ENCODE data around the gene ASB13.

Gene ASB13

GRCh38 chr10:5600908-5601307 is 65.5 kb downstream of the ASB13 start:
- Histone ChIP-seq H3K4me1 (ENCODE audit: low read length) (peaks cover 7% of the 10 kb centered on the region; the same call in 1 of the 2 replicates), H3K27ac (ENCODE audit: low read length) (no peak overlapping the region), H3K4me2 (ENCODE audit: low read depth, low read length) (no peak overlapping the region), H3F3A (ENCODE audit: insufficient read depth, low read length) (no peaks in the 10 kb centered on the region), H3K9ac (ENCODE audit: low read length) (no peak overlapping the region), H3K9me3 (replicated peaks; ENCODE audit: insufficient read depth, low read length) (no peaks in the 10 kb centered on the region), H3K27me3 (replicated peaks; ENCODE audit: insufficient read depth, low read length) (no peaks in the 10 kb centered on the region), H3K36me3 (replicated peaks; ENCODE audit: insufficient read depth, low read length) (no peaks in the 10 kb centered on the region), H3K79me2 (ENCODE audit: low read length) (no peaks in the 10 kb centered on the region), H2AFZ (ENCODE audit: low read length) (no peak overlapping the region), H3K4me3 (ENCODE audit: low read length) (no peak overlapping the region), H4K20me1 (ENCODE audit: insufficient read depth, low read length) (no peaks in the 10 kb centered on the region), H3K9me2 (replicated peaks; ENCODE audit: insufficient read depth, low read length) (no peaks in the 10 kb centered on the region)
- no peak for DNase-seq
- TF ChIP-seq EZH2phosphoT487 (IDR thresholded peaks at IDR 0.05; ENCODE audit: low read length) (no peak), CTCF (IDR thresholded peaks at IDR 0.05; ENCODE audit: low read length) (no peak), EZH2 (optimal IDR thresholded peaks at IDR 0.05; ENCODE audit: low read depth, low read length) (no peak)

- H3K36me3 ChIP-seq (replicated peaks; ENCODE audit: insufficient read depth, low read length), result no peaks in the 10 kb centered on the region
- no peak overlapping the region for H3K4me3 ChIP-seq (ENCODE audit: low read length)
- no peak for TF ChIP-seq EZH2phosphoT487 (IDR thresholded peaks at IDR 0.05; ENCODE audit: low read length)
- no peak for TF ChIP-seq CTCF (IDR thresholded peaks at IDR 0.05; ENCODE audit: low read length)
- TF ChIP-seq EZH2 (optimal IDR thresholded peaks at IDR 0.05; ENCODE audit: low read depth, low read length), result no peak
- H3K9me3 ChIP-seq (replicated peaks; ENCODE audit: insufficient read depth, low read length), result no peaks in the 10 kb centered on the region
- H3K27ac ChIP-seq (ENCODE audit: low read length), result no peak overlapping the region
- H3K79me2 ChIP-seq (ENCODE audit: low read length), result no peaks in the 10 kb centered on the region
- H3K4me1 ChIP-seq (ENCODE audit: low read length), result peaks cover 7% of the 10 kb centered on the region; the same call in 1 of the 2 replicates
- no peak overlapping the region for H2AFZ ChIP-seq (ENCODE audit: low read length)
- no peaks in the 10 kb centered on the region for H3F3A ChIP-seq (ENCODE audit: insufficient read depth, low read length)
- no peaks in the 10 kb centered on the region for H3K27me3 ChIP-seq (replicated peaks; ENCODE audit: insufficient read depth, low read length)
- H4K20me1 ChIP-seq (ENCODE audit: insufficient read depth, low read length), result no peaks in the 10 kb centered on the region
- DNase-seq, result no peak
- no peak overlapping the region for H3K9ac ChIP-seq (ENCODE audit: low read length)
- no peak overlapping the region for H3K4me2 ChIP-seq (ENCODE audit: low read depth, low read length)
- H3K9me2 ChIP-seq (replicated peaks; ENCODE audit: insufficient read depth, low read length), result no peaks in the 10 kb centered on the region
Observed at GRCh38 chr10:5599613-5600520, 66.5 kb downstream of the ASB13 start.

- H3F3A ChIP-seq (ENCODE audit: insufficient read depth, low read length), result no peaks in the 10 kb centered on the region
- peaks cover 4% of the 10 kb centered on the region; the same call in 1 of the 2 replicates for H3K4me1 ChIP-seq (ENCODE audit: low read length)
- H2AFZ ChIP-seq (ENCODE audit: low read length), result no peak overlapping the region
- TF ChIP-seq EZH2 (optimal IDR thresholded peaks at IDR 0.05; ENCODE audit: low read depth, low read length), result no peak
- TF ChIP-seq EZH2phosphoT487 (IDR thresholded peaks at IDR 0.05; ENCODE audit: low read length), result no peak
- no peak for TF ChIP-seq CTCF (IDR thresholded peaks at IDR 0.05; ENCODE audit: low read length)
- H3K27ac ChIP-seq (ENCODE audit: low read length), result no peak overlapping the region
- no peak overlapping the region for H3K4me2 ChIP-seq (ENCODE audit: low read depth, low read length)
- H4K20me1 ChIP-seq (ENCODE audit: insufficient read depth, low read length), result no peaks in the 10 kb centered on the region
- no peaks in the 10 kb centered on the region for H3K27me3 ChIP-seq (replicated peaks; ENCODE audit: insufficient read depth, low read length)
- no peaks in the 10 kb centered on the region for H3K79me2 ChIP-seq (ENCODE audit: low read length)
- H3K36me3 ChIP-seq (replicated peaks; ENCODE audit: insufficient read depth, low read length), result no peaks in the 10 kb centered on the region
- no peaks in the 10 kb centered on the region for H3K9me3 ChIP-seq (replicated peaks; ENCODE audit: insufficient read depth, low read length)
- H3K9me2 ChIP-seq (replicated peaks; ENCODE audit: insufficient read depth, low read length), result no peaks in the 10 kb centered on the region
- H3K4me3 ChIP-seq (ENCODE audit: low read length), result no peak overlapping the region
- H3K9ac ChIP-seq (ENCODE audit: low read length), result no peak overlapping the region
- DNase-seq, result no peak
Observed at GRCh38 chr10:5598085-5598690, 68.2 kb downstream of the ASB13 start.
